Renal pelvis (tissue), 4 donors: Measurements from ENCODE around the gene C16orf54. TPM values are rescaled to one million over a fixed set of nuclear protein-coding genes. Genes with fewer than 3 reads are reported as not detected.
"Not testable (repeated sequence)": the region's sequence is repeated elsewhere in the genome, so short reads cannot be mapped to it uniquely, and the experiment has no call there.

Experiments
- DNase-seq: peaks from one replicate; pipeline ENCODE4 v3.0.0-alpha.2; 2013
- polyA plus RNA-seq, 3 donors: library from polyadenylated mRNA; unstranded; fragments of 120-200 nt; gene quantifications; one replicate each; pipeline ENCODE4 v1.2.1, GENCODE V29; 2013; ENCODE audit not compliant: insufficient read length in 3 of 3

C16orf54 gene
- polyA plus RNA-seq, 3 donors = 0.12 to 0.34 (median 0.17) TPM

DNA sequence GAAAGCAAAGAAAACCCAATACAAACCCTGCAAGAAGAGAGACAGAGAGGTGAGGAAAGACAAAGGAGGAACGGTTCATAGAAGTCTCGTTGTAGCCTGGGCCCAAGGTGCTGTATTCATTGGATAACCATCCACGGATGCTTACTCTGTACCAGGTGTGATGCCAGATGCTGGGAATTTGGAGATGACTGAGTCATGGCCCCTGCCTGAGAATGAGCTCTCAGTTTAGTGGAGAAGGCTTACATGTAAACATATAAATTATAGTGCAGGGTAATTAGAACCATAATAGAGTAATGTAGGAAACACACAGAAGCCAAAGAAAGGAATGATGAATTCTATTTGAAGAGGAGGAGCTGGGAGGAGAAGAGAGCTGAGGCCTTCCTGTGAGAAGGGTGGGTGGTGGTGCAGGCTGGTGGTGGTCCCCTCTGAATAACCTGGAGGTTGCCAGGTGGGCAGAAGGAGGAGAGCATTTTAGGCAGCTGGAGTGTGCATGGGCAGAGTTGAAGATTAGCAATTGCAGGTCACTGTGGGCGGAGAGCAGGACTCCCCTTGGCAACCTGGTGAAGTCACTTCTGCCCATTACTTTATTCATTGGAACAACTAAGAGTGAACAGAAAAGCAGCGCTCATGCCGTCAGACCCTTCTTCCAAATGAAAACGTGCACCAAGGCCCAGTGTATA is 24.6 kb upstream of the C16orf54 start:
- no peak for DNase-seq

- DNase-seq = no peak
These were observed 23.7 kb upstream of the C16orf54 start for GRCh38 chr16:29769507-29769906.

GRCh38 chr16:29767062-29767461 is 21.3 kb upstream of the C16orf54 start:
- DNase-seq = no peak

GRCh38 chr16:29766571-29766970 is 20.8 kb upstream of the C16orf54 start:
- no peak for DNase-seq

DNA sequence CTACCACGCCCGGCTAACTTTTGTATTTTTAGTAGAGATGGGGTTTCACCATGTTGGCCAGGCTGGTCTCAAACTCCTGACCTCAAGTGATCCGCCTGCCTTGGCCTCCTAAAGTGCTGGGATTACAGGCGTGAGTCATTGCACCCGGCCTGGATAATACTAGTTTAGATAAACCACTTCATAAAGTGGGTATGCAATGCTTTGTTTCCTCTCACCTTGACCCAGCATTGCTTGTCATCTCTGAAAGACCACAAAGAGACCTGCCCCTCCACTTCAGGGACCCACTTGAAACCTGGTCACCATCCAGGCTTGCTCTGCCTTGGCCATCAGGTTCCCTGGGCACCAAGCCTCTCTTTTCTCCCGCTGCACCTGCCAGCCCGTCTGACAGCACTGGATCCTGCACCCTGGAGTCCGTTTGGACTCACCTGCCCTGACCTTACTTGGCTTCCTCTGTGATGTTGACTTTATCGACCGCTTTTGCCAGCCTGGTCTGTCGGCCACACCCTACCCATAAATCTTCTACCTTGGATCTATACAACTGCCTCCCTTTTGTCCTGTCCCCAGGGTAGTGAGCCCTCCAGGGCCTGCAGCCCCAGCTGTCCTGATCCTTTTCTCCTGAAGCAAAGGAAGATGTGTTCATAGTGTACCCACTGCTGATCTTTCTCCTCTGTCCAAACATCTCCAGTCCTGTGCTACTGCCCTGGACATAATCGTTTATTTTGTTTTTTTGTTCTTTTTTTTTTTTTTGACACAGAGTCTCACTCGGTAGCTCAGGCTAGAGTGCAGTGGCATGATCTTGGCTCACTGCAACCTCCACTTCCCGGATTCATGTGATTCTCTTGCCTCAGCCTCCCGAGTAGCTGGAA is 19.6 kb upstream of the C16orf54 start:
- no peak for DNase-seq

- no peak for DNase-seq
These were observed 17.5 kb upstream of the C16orf54 start for GRCh38 chr16:29763326-29763725.

DNA sequence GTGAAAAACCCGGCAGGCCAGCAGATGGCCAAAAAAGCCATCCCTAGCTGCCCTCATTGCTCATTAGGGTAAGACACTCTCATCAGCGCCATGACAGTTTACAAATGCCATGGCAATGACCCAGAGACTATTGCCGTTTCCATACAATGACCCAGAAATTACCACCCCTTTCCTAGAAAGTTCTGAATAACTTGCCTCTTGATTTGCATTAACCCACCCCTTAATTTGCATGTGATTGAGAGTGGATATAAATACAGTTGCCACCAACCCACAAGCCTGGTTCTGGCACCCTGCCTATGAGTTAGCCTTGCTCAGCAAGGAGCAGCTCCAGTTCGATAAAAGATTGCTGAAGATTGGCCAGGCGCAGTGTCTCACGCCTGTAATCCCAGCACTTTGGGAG is 16.1 kb upstream of the C16orf54 start:
- no peak for DNase-seq

- not testable (repeated sequence) for DNase-seq
These were observed 15.5 kb upstream of the C16orf54 start for GRCh38 chr16:29761280-29761651.

DNA sequence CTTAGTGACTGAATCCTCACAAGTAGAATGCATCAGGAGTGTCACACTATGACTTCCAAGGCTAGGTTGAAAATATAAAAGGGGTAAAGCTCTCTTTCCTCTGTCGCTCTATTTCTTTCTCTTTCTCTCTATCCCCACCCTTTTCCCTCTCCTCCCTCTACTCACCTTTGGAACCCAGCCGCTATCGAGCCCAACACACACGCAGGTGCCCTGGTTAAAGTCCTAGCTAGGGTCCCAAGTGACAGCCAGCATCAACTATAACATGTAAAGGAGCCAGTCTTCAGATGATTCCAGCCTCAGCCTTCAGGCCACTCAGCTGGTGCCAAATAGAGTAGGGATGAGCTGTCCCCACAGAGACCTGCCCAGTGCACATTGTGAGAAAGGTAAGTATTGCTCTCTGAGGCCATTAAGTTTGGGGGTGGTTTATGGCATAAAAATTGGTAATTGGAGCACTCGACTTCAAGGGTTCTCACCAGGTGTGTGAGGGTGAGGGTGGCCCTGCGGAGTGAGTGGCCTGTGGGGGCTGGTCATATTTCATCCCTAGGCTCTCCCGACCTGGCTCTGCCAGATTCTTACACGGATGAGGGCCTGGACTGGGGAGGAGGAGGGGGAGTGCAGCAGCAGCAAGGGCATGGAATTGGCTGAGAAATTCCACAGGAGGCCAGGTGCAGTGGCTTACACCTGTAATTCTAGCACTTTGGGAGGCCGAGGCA is 14.9 kb upstream of the C16orf54 start:
- peak; percentile 48 for DNase-seq

GRCh38 chr16:29757950-29758466 is 12.2 kb upstream of the C16orf54 start:
- no peak for DNase-seq

DNA sequence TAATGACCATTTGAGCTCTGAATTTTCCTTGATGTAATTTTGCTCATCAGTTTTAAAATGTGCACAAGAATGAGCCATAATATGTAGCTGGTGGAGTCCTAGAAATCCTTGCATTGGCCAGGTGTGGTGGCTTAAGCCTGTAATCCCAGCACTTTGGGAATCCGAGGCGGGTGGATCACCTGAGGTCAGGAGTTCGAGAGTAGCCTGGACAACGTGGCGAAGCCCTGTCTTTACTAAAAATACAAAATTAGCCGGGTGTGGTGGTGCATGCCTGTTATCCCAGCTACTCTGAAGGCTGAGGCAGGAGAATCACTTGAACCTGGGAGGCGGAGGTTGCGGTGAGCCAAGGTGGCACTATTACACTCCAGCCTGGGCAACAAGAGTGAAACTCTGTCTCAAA is 11.3 kb upstream of the C16orf54 start:
- not testable (repeated sequence) for DNase-seq

GRCh38 chr16:29756654-29757053 is 10.9 kb upstream of the C16orf54 start:
- no peak for DNase-seq

GRCh38 chr16:29753516-29753915 is 7.7 kb upstream of the C16orf54 start:
- DNase-seq = no peak

- DNase-seq = not testable (repeated sequence)
These were observed 3.0 kb upstream of the C16orf54 start for GRCh38 chr16:29748760-29749149.

- no peak for DNase-seq
These were observed 2.4 kb upstream of the C16orf54 start for GRCh38 chr16:29747947-29748759.

DNA sequence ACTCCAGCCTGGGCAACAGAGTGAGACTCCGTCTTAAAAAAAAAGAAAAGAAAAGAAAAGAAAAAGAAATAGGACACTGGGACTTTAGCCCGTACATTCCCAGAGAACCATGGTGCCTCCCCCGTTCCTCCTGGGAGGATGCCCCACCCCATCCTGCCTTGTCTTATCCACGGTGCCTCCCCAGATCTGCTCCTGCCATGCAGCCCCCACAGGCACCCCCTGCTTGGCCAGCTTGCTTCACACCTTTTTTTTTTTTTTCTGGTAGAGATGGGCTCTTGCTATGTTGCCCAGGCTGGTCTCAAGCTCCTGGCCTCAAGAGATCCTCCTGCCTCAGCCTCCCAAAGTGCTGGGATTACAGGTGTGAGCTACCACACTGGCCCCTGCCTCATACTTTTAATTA is 728 bp upstream of the C16orf54 start:
- DNase-seq = not testable (repeated sequence)

- DNase-seq = no peak
These were observed 503 bp downstream of the C16orf54 start for GRCh38 chr16:29745121-29745852.

DNA sequence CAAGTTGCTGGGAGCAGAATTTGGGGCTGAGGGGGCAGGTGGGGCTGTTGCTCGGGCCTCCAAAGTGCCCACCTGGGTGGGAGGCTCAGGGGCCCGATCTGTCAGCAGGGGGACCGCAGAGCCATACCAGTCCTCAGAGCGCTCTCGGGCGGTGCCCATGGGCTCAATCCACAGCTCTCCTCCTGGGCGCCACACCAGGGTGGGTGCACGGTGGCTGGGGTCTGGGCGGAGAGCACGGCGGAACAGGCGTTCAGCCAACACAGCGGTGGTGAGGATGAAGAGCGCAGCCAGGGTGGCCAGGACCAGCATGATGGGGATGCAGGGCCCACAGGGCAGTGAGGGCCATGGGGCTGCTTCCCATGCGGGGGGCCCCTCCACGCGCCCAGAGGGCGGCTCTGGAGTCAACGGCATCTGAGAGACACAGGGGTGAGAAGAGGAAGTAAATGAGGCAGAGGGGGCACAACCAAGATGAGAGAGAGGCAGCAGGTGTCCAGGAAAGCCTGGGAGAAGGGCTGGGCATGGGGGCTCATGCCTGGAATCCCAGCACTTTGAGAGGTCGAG is 1.2 kb downstream of the C16orf54 start:
- no peak for DNase-seq

GRCh38 chr16:29743827-29744531 is 1.8 kb downstream of the C16orf54 start:
- no peak for DNase-seq

GRCh38 chr16:29743475-29743826 is 2.3 kb downstream of the C16orf54 start:
- DNase-seq = no peak
